ENCODE results near the gene UPF1. TPM values are rescaled to one million over a fixed set of nuclear protein-coding genes. Genes with fewer than 3 reads are reported as not detected.

The UPF1 gene
- polyA plus RNA-seq, 1 of the 3 experiments (the other 2 are of a cell fraction), result 33.3 TPM

DNA sequence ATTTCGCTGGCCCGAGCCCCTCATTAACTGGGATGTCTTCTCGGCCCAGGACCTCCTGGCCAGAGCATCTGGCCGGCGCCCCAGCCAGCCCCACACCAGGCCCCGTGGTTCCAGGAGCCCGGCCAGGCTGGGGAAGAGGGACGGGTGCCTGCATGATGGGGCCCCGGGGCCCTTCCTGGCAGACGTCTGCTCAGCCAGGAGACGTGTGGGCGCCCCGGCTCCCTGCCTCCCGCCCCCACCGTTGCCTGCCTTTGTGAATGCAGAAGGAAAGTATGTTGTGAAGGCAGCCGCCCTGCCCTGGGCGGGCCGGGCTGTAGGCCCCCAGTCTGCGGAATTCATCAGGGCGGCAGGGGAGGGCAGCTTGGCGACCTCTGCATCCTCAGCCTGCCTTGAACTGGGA, 36.2 kb upstream of the UPF1 start:
- Histone ChIP-seq H3K4me2 (no peak overlapping the region), H3K36me3 (replicated peaks in 1 of 2; ENCODE audit: control insufficient read depth in 1 of 2, insufficient read depth in 2 of 2, low read length in 1 of 2) (no peaks in the 10 kb centered on the region), H3K27ac (ENCODE audit: low read depth in 2 of 2, low read length in 1 of 2) (no peak overlapping the region; a peak in 1 of 4 replicates), H3K4me1 (ENCODE audit: control insufficient read depth in 1 of 2, insufficient read depth in 2 of 2, low read depth in 1 of 2, low read length in 1 of 2) (peaks cover 0 to 6% of the 10 kb centered on the region in 2 experiments; a peak in 1 of 4 replicates), H3F3A (replicated peaks; ENCODE audit: insufficient read depth) (peaks cover 4% of the 10 kb centered on the region), H3K9ac (no peak overlapping the region), H3K27me3 (ENCODE audit: insufficient read depth) (peaks cover 26% of the 10 kb centered on the region), H3K9me2 (no peaks in the 10 kb centered on the region), H3K79me2 (ENCODE audit: insufficient read depth) (no peaks in the 10 kb centered on the region), H3K4me3 (ENCODE audit: low read depth in 2 of 2, low read length in 1 of 2) (no peak overlapping the region), H3K9me3 (no peaks in the 10 kb centered on the region), H2AFZ (ENCODE audit: low read depth) (no peak overlapping the region), H4K20me1 (ENCODE audit: insufficient read depth) (no peaks in the 10 kb centered on the region)
- 49% methylated on average over 8 of the region's 21 CpGs for whole genome bisulfite sequencing (ENCODE audit: low lambda C conversion rate)
- TF ChIP-seq EZH2phosphoT487 (IDR thresholded peaks at IDR 0.05; ENCODE audit: borderline replicate concordance, low read depth) (no peak), MXI1 (IDR thresholded peaks at IDR 0.05; ENCODE audit: low read depth, low read length) (peak; percentile 29; the same call in 1 of the 2 replicates), POLR2AphosphoS5 (IDR thresholded peaks at IDR 0.05; ENCODE audit: low read depth, low read length) (no peak)
- CTCF ChIA-PET, result interaction anchor here (0.8 kb wide), 1 partner anchor 20 kb away, joined by 3 read pairs; no protein-coding TSS in a partner anchor
- peak; percentile 82 for DNase-seq
- POLR2A ChIA-PET, result no interaction called here

DNA sequence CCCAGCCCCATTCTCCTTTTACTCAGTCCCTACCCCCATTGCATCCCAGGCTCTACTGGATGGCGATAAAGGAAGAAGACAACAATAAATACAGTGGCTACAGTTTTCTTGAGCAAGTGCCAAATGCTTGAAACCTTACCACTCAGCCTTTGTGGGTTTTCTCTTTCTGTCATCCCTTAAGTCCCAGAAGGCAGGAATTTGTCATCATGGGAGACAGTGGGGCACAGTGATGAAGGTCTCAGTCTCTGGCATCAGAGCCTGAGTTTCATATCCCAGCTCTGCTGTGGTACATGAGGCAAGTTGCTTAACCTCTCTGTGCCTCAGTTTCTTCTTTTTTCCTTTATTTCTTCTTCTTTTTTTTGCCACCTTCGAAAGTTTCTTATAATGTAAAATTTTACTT, 35.5 kb upstream of the UPF1 start:
- no peak for DNase-seq
- no peaks in the 10 kb centered on the region for H3K79me2 ChIP-seq (ENCODE audit: insufficient read depth)
- H3K9me3 ChIP-seq, result no peaks in the 10 kb centered on the region
- H3K36me3 ChIP-seq (replicated peaks in 1 of 2; ENCODE audit: control insufficient read depth in 1 of 2, insufficient read depth in 2 of 2, low read length in 1 of 2), result no peaks in the 10 kb centered on the region
- no peaks in the 10 kb centered on the region for H4K20me1 ChIP-seq (ENCODE audit: insufficient read depth)
- no peak overlapping the region for H3K4me3 ChIP-seq (ENCODE audit: low read depth in 2 of 2, low read length in 1 of 2)
- no peak overlapping the region for H3K27ac ChIP-seq (ENCODE audit: low read depth in 2 of 2, low read length in 1 of 2)
- no peak overlapping the region for H3K4me2 ChIP-seq
- POLR2A ChIA-PET, result no interaction called here
- TF ChIP-seq FOSL2 (IDR thresholded peaks at IDR 0.05; ENCODE audit: borderline replicate concordance, low read depth) (no peak), YY1 (IDR thresholded peaks at IDR 0.05; ENCODE audit: low read depth) (no peak), CHD2 (IDR thresholded peaks at IDR 0.05; ENCODE audit: low read length, partially characterized antibody) (no peak), MXI1 (IDR thresholded peaks at IDR 0.05; ENCODE audit: low read depth, low read length) (no peak), TEAD4 (IDR thresholded peaks at IDR 0.05; ENCODE audit: borderline replicate concordance, insufficient read depth) (no peak)
- TF ChIP-seq, protein P1, sequence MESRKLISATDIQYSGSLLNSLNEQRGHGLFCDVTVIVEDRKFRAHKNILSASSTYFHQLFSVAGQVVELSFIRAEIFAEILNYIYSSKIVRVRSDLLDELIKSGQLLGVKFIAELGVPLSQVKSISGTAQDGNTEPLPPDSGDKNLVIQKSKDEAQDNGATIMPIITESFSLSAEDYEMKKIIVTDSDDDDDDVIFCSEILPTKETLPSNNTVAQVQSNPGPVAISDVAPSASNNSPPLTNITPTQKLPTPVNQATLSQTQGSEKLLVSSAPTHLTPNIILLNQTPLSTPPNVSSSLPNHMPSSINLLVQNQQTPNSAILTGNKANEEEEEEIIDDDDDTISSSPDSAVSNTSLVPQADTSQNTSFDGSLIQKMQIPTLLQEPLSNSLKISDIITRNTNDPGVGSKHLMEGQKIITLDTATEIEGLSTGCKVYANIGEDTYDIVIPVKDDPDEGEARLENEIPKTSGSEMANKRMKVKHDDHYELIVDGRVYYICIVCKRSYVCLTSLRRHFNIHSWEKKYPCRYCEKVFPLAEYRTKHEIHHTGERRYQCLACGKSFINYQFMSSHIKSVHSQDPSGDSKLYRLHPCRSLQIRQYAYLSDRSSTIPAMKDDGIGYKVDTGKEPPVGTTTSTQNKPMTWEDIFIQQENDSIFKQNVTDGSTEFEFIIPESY (IDR thresholded peaks at IDR 0.05; ENCODE audit: borderline replicate concordance, low read depth), result no peak
- H3K9ac ChIP-seq, result no peak overlapping the region
- 83% methylated on average over 2 of the region's 2 CpGs for WGBS (ENCODE audit: low lambda C conversion rate)
- CTCF ChIA-PET, result interaction anchor here (0.7 kb wide), 1 partner anchor 60 kb away, joined by 3 read pairs; no protein-coding TSS in a partner anchor
- H2AFZ ChIP-seq (ENCODE audit: low read depth), result no peak overlapping the region
- peaks cover 22% of the 10 kb centered on the region for H3K27me3 ChIP-seq (ENCODE audit: insufficient read depth)
- peaks cover 0 to 6% of the 10 kb centered on the region in 2 experiments; a peak in 1 of 4 replicates for H3K4me1 ChIP-seq (ENCODE audit: control insufficient read depth in 1 of 2, insufficient read depth in 2 of 2, low read depth in 1 of 2, low read length in 1 of 2)
- no peaks in the 10 kb centered on the region for H3K9me2 ChIP-seq
- peaks cover 4% of the 10 kb centered on the region for H3F3A ChIP-seq (replicated peaks; ENCODE audit: insufficient read depth)

Data from SK-N-SH (cell line).